HEK293 (cell line): ENCODE measurements around the gene ARHGAP32.
A peak's percentile ranks its signal among the peaks of the same experiment; 100 is the strongest.

ENCODE experiments used
- CTCF ChIA-PET: fragments of 350-600 bp; formaldehyde crosslinking; extraction: SDS; loops from one replicate; lab custom pipeline; 2021; ENCODE audit warnings: antibody characterized with exemption; lab: Yijun Ruan, JAX
- POLR2A ChIA-PET: fragments of 300-600 bp; formaldehyde crosslinking; extraction: SDS; loops from one replicate; lab custom pipeline; 2020; ENCODE audit warnings: antibody characterized with exemption, inconsistent platforms; lab: Yijun Ruan, JAX
- H3K27ac ChIP-seq: fragments of 200-500 bp; sonication (Bioruptor generic); 2 replicates; pipeline ENCODE4 v1.5.1; 2014; ENCODE audit warnings: low read depth, low read length, control low read depth, inconsistent platforms; ENCODE audit errors: extremely low read depth
- H3K36me3 ChIP-seq, 2 experiments: fragments of 200-500 bp in 1 of 2; sonication (Bioruptor generic) in 1 of 2; 1 replicate in 1 of 2; 2 replicates in 1 of 2; pipeline ENCODE4 v1.5.1; 2014 to 2017; ENCODE audit warnings: inconsistent platforms in 2 of 2, low read length in 2 of 2; ENCODE audit not compliant: control insufficient read depth in 2 of 2, insufficient read depth in 1 of 2
- H3K4me1 ChIP-seq: fragments of 200-500 bp; sonication (Bioruptor generic); 2 replicates; pipeline ENCODE4 v1.5.1; 2014; ENCODE audit warnings: mild to moderate bottlenecking, low read length, inconsistent platforms; ENCODE audit not compliant: control insufficient read depth, insufficient read depth
- H3K4me3 ChIP-seq: 2 replicates; pipeline ENCODE4 v1.5.1; 2011; ENCODE audit warnings: low read depth, mild to moderate bottlenecking, control low read depth, low read length, moderate library complexity
- H3K9me3 ChIP-seq: fragments of 200-500 bp; sonication (Bioruptor generic); 2 replicates; pipeline ENCODE4 v1.5.1; 2014; ENCODE audit warnings: low read depth, low read length, inconsistent platforms; ENCODE audit not compliant: control insufficient read depth, insufficient read depth
- GLIS1 ChIP-seq: fragments of 450-650 bp; formaldehyde crosslinking; IDR thresholded peaks from 2 replicates; pipeline ENCODE4 v1.5.1; 2016; ENCODE audit warnings: missing biosample characterization, missing genetic modification characterization
- KLF8 ChIP-seq: fragments of 450-650 bp; formaldehyde crosslinking; IDR thresholded peaks from 2 replicates; pipeline ENCODE4 v1.5.1; 2016; ENCODE audit warnings: missing biosample characterization, missing genetic modification characterization
- TRIM28 ChIP-seq: IDR thresholded peaks from 2 replicates; pipeline ENCODE4 v1.6.1; 2011; ENCODE audit warnings: low read length, control low read depth, borderline replicate concordance
- ZBTB21 ChIP-seq: fragments of 450-650 bp; formaldehyde crosslinking; IDR thresholded peaks from 2 replicates; pipeline ENCODE4 v1.5.1; 2017; ENCODE audit warnings: missing biosample characterization, missing genetic modification characterization
- ZFP41 ChIP-seq: fragments of 450-650 bp; formaldehyde crosslinking; IDR thresholded peaks from 2 replicates; pipeline ENCODE4 v1.5.1; 2016; ENCODE audit warnings: missing biosample characterization, missing genetic modification characterization, borderline replicate concordance
- ZIC2 ChIP-seq: fragments of 450-650 bp; formaldehyde crosslinking; IDR thresholded peaks from 2 replicates; pipeline ENCODE4 v1.5.1; 2016; ENCODE audit warnings: missing biosample characterization, missing genetic modification characterization
- ZNF155 ChIP-seq: fragments of 450-650 bp; formaldehyde crosslinking; IDR thresholded peaks from 2 replicates; pipeline ENCODE4 v1.5.1; 2016; ENCODE audit warnings: missing biosample characterization, missing genetic modification characterization
- ZNF202 ChIP-seq: fragments of 450-650 bp; formaldehyde crosslinking; IDR thresholded peaks from 2 replicates; pipeline ENCODE4 v1.5.1; 2016; ENCODE audit warnings: missing biosample characterization, missing genetic modification characterization, borderline replicate concordance
- ZNF426 ChIP-seq: fragments of 450-650 bp; formaldehyde crosslinking; IDR thresholded peaks from 2 replicates; pipeline ENCODE4 v1.5.1; 2017; ENCODE audit warnings: missing biosample characterization, missing genetic modification characterization, mild to moderate bottlenecking, inconsistent platforms, moderate library complexity
- ZNF521 ChIP-seq: fragments of 450-650 bp; formaldehyde crosslinking; IDR thresholded peaks from 2 replicates; pipeline ENCODE4 v1.5.1; 2017; ENCODE audit warnings: missing biosample characterization, mild to moderate bottlenecking, missing genetic modification characterization
- ZNF585B ChIP-seq: fragments of 450-650 bp; formaldehyde crosslinking; IDR thresholded peaks from 2 replicates; pipeline ENCODE4 v1.5.1; 2016; ENCODE audit warnings: missing biosample characterization, missing genetic modification characterization
- ZNF596 ChIP-seq: fragments of 450-650 bp; IDR thresholded peaks from 2 replicates; pipeline ENCODE4 v1.5.0; 2018; ENCODE audit warnings: missing biosample characterization, mild to moderate bottlenecking, missing genetic modification characterization, moderate library complexity
- ZNF768 ChIP-seq: fragments of 450-650 bp; formaldehyde crosslinking; IDR thresholded peaks from 2 replicates; pipeline ENCODE4 v1.5.1; 2018; ENCODE audit warnings: missing biosample characterization, mild to moderate bottlenecking, missing genetic modification characterization
- ZNF785 ChIP-seq: fragments of 450-650 bp; formaldehyde crosslinking; IDR thresholded peaks from 2 replicates; pipeline ENCODE4 v1.5.1; 2016; ENCODE audit warnings: missing biosample characterization, missing genetic modification characterization
- TF ChIP-seq, protein P1 (sequence below): fragments of 450-650 bp; formaldehyde crosslinking; IDR thresholded peaks from 2 replicates; pipeline ENCODE4 v1.5.1; 2016; ENCODE audit warnings: missing biosample characterization, missing genetic modification characterization
- TF ChIP-seq, protein P2 (sequence below): fragments of 450-650 bp; formaldehyde crosslinking; IDR thresholded peaks from 2 replicates; pipeline ENCODE4 v1.5.1; 2016; ENCODE audit warnings: missing biosample characterization, missing genetic modification characterization

ARHGAP32 gene

DNA sequence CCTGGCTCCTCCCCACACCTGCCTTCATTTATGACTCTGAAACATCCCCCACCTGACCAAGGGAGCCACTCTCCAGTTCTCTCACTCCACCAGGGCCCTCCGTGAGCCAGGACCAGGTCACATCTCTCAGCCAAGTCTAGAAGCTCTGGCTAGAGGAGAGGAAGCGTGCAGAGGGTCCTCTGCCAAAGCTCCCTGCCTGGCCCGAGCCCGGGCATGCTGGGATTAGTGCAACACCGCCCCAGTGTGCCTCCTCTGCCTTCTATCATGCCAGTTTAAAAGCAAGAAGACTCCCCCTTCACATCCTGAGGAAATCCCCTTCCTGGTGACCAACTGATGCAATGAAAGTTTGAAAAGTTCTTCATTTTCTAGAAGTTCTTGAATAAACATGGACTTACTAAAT lies 272.9 kb downstream of the ARHGAP32 start:
- Histone ChIP-seq H3K4me1 (no peaks in the 10 kb centered on the region), H3K27ac (no peak overlapping the region), H3K36me3 (no peaks in the 10 kb centered on the region), H3K9me3 (no peaks in the 10 kb centered on the region), H3K4me3 (no peak overlapping the region)
- POLR2A ChIA-PET = no interaction called here
- CTCF ChIA-PET = interaction anchor here (0.6 to 1.3 kb wide), 2 partner anchors 21 to 33 kb away, joined by 3 to 4 read pairs; no protein-coding TSS in a partner anchor
- TF ChIP-seq, protein P1, sequence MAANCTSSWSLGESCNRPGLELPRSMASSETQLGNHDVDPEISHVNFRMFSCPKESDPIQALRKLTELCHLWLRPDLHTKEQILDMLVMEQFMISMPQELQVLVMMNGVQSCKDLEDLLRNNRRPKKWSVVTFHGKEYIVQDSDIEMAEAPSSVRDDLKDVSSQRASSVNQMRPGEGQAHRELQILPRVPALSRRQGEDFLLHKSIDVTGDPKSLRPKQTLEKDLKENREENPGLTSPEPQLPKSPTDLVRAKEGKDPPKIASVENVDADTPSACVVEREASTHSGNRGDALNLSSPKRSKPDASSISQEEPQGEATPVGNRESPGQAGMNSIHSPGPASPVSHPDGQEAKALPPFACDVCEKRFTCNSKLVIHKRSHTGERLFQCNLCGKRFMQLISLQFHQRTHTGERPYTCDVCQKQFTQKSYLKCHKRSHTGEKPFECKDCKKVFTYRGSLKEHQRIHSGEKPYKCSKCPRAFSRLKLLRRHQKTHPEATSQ (tag by site-specific recombination) = no peak
- TF ChIP-seq ZNF768 (tag by site-specific recombination) (no peak), ZNF585B (no peak), ZFP41 (tag by site-specific recombination) (no peak), ZNF521 (tag by site-specific recombination) (no peak), ZBTB21 (tag by site-specific recombination) (no peak), KLF8 (tag by site-specific recombination) (no peak), ZNF155 (no peak), ZNF785 (tag by site-specific recombination) (no peak)

DNA sequence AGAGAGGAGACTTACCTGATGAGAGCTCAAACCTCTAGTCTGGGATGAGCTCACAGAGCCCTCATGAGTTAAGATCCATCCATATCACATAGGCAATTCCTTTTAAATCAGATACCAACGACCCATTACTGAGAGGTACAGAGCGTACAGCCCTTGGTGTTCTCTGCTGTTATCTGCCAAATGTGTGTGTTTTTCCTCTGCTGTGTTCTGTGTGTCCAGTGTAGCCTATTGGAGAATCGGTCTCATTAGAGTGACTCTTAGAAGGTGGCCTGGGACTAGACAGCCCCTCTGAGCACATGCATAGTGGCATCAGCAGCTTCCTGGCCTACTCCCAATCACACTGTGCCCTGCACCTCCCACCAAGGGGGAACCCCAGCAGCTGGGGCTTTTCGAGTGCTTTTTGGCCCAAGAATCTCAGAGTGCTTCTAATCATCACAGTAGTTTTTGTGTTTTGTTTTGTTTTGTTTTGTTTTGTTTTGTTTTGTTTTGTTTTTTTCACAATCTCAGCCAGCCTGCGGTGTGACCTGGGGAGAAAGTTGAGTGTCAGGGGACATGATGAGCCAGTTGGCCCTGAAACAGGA lies 274.9 kb downstream of the ARHGAP32 start:
- Histone ChIP-seq H3K4me1 (no peaks in the 10 kb centered on the region), H3K36me3 (no peaks in the 10 kb centered on the region), H3K4me3 (no peak overlapping the region), H3K9me3 (no peaks in the 10 kb centered on the region), H3K27ac (no peak overlapping the region)
- ChIA-PET CTCF (interaction anchor here (0.6 to 0.8 kb wide), 2 partner anchors 38 to 638 kb away, joined by 3 to 4 read pairs; no protein-coding TSS in a partner anchor), POLR2A (no interaction called here)
- TF ChIP-seq ZNF202 (tag by site-specific recombination) (no peak), ZIC2 (tag by site-specific recombination) (peak; percentile 72), ZNF426 (tag by site-specific recombination) (no peak), ZNF596 (tag by site-specific recombination) (no peak)
- TF ChIP-seq, protein P2, sequence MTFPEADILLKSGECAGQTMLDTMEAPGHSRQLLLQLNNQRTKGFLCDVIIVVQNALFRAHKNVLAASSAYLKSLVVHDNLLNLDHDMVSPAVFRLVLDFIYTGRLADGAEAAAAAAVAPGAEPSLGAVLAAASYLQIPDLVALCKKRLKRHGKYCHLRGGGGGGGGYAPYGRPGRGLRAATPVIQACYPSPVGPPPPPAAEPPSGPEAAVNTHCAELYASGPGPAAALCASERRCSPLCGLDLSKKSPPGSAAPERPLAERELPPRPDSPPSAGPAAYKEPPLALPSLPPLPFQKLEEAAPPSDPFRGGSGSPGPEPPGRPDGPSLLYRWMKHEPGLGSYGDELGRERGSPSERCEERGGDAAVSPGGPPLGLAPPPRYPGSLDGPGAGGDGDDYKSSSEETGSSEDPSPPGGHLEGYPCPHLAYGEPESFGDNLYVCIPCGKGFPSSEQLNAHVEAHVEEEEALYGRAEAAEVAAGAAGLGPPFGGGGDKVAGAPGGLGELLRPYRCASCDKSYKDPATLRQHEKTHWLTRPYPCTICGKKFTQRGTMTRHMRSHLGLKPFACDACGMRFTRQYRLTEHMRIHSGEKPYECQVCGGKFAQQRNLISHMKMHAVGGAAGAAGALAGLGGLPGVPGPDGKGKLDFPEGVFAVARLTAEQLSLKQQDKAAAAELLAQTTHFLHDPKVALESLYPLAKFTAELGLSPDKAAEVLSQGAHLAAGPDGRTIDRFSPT (tag by site-specific recombination) = no peak

DNA sequence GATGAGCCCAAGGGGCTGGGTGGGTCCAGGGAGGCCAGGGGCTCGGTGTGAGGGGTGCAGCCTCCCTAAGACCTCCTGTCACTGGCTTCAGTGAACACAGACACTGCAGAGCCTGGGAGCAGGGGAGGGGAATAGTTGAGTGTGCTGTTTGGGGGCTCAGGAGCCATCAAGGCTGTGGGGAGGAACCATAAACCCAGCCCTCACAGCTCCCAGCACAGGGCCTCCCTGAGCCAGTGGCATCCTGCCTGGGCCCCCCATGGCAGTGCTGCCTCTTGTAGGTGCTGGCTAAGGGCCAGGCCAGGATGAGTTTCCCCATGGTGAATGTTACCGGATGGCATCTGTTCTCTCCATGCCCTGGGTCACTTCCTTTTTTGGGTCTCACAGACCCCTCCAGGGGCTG lies 275.4 kb downstream of the ARHGAP32 start:
- Histone ChIP-seq H3K9me3 (no peaks in the 10 kb centered on the region), H3K4me1 (no peaks in the 10 kb centered on the region), H3K27ac (no peak overlapping the region), H3K4me3 (no peak overlapping the region), H3K36me3 (no peaks in the 10 kb centered on the region)
- TF ChIP-seq TRIM28 (no peak), GLIS1 (tag by site-specific recombination) (peak; percentile 22; the same call in 1 of the 2 replicates)
- POLR2A ChIA-PET = no interaction called here
- CTCF ChIA-PET = interaction anchor here (0.6 to 0.8 kb wide), 2 partner anchors 39 to 637 kb away, joined by 3 to 4 read pairs; no protein-coding TSS in a partner anchor
